Effector memory CD8-positive, alpha-beta T cell (primary cell): ENCODE measurements around the gene OR10G4.

Experiments
- ATAC-seq: fragments of 150-1000 bp; cut with Tn5 transposase; replicated peaks from 2 replicates; pipeline ENCODE4 v1.10.0; 2021; ENCODE audit warnings: mild to moderate bottlenecking, moderate library complexity
- DNase-seq, 3 experiments: peaks; one replicate each; pipeline ENCODE4 v3.0.0; 2021
- H3K27ac Mint-ChIP-seq, 2 donors: one replicate each; pipeline ENCODE4 v1.8.0; 2022; ENCODE audit warnings: mild to moderate bottlenecking in 2 of 2, mixed read lengths in 2 of 2, moderate library complexity in 2 of 2
- H3K27me3 Mint-ChIP-seq, 2 donors: one replicate each; pipeline ENCODE4 v1.8.0; 2022; ENCODE audit warnings: mixed read lengths in 2 of 2
- H3K36me3 Mint-ChIP-seq: one replicate; pipeline ENCODE4 v1.8.0; 2022; ENCODE audit warnings: mild to moderate bottlenecking, moderate library complexity, mixed read lengths; ENCODE audit not compliant: insufficient read depth
- H3K4me1 Mint-ChIP-seq, 2 donors: one replicate each; pipeline ENCODE4 v1.8.0; 2022; ENCODE audit warnings: low read depth in 2 of 2, mixed read lengths in 2 of 2
- H3K4me3 Mint-ChIP-seq, 2 donors: one replicate each; pipeline ENCODE4 v1.8.0; 2022; ENCODE audit warnings: mild to moderate bottlenecking in 2 of 2, mixed read lengths in 2 of 2, moderate library complexity in 2 of 2
- H3K9me3 Mint-ChIP-seq, 2 donors: one replicate each; pipeline ENCODE4 v1.8.0; 2022; ENCODE audit warnings: mixed read lengths in 2 of 2

The OR10G4 gene

DNA sequence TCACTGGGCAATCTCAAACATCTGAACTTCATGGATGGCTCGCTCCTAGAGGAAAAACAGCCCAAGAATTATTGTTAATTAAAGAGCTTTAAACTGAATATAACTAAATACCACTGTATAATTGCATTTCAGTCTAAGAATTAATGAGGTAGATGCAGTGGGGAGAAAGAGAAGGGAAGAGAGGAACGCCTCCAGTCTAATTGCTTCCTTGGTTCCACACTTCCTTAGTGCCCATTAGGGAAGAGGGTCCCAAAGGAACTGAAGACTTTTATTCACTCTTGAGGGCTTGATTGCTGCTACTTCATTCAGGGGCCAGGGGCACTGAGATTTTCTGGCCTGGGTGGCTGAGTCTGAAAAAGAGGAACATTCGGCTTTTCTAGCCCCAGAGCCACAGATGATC is 40.2 kb downstream of the OR10G4 start:
- no peaks in the 10 kb centered on the region for H3K36me3 Mint-ChIP-seq
- DNase-seq (no peak), ATAC-seq (no peak)
- H3K27ac Mint-ChIP-seq, result no peak overlapping the region
- peaks cover 0 to 11% of the 10 kb centered on the region in 2 donors for H3K9me3 Mint-ChIP-seq
- peaks cover 0 to 10% of the 10 kb centered on the region in 2 donors for H3K27me3 Mint-ChIP-seq
- no peaks in the 10 kb centered on the region for H3K4me1 Mint-ChIP-seq
- H3K4me3 Mint-ChIP-seq, result no peak overlapping the region
